K562 (cell line): Measurements from ENCODE around the gene RNF26. TPM values are rescaled to one million over a fixed set of nuclear protein-coding genes. Genes with fewer than 3 reads are reported as not detected.

Experiments
- CC2D1A ChIP-seq: fragments of 450-650 bp; IDR thresholded peaks from 2 replicates; pipeline ENCODE4 v1.6.1; 2017; ENCODE audit warnings: mild to moderate bottlenecking
- CHD1 ChIP-seq: fragments of 200-600 bp; sonication (generic); IDR thresholded peaks from one replicate; pipeline ENCODE4 v1.6.1; 2012; ENCODE audit warnings: mild to moderate bottlenecking, moderate library complexity, low read length, inconsistent platforms
- JUN ChIP-seq, 2 experiments: sonication (generic) in 1 of 2; formaldehyde crosslinking in 1 of 2; IDR thresholded peaks; 2 replicates each; pipeline versions ENCODE4 v1.6.1 to v1.8.0; 2012 to 2022; ENCODE audit warnings: borderline replicate concordance in 2 of 2, mild to moderate bottlenecking in 2 of 2, improper control_type of control experiment in 1 of 2, low read depth in 1 of 2, low read length in 1 of 2, missing genetic modification reagents in 1 of 2
- PHB ChIP-seq: fragments of 250-450 bp; sonication (Bioruptor Pico); IDR thresholded peaks from 2 replicates; pipeline ENCODE4 v1.5.0; 2021
- POLR2A ChIP-seq: fragments of 450-650 bp; conservative IDR thresholded peaks from 2 replicates; pipeline ENCODE4 v1.6.1; 2016
- RBFOX2 ChIP-seq: fragments of 200-400 bp; formaldehyde crosslinking; IDR thresholded peaks from 2 replicates; pipeline ENCODE4 v1.6.1; 2017; ENCODE audit warnings: low read depth, mild to moderate bottlenecking, low read length, moderate library complexity
- SMAD2 ChIP-seq: fragments of 150-350 bp; IDR thresholded peaks from 2 replicates; pipeline ENCODE4 v1.6.1; 2014; ENCODE audit warnings: low read depth, mild to moderate bottlenecking, low read length
- ZNF143 ChIP-seq: sonication (generic); formaldehyde crosslinking; IDR thresholded peaks from 2 replicates; pipeline ENCODE4 v1.9.0; 2022; ENCODE audit warnings: mild to moderate bottlenecking, missing genetic modification reagents
- ZNF311 ChIP-seq: fragments of 250-450 bp; sonication (Bioruptor Pico); IDR thresholded peaks from 2 replicates; pipeline ENCODE4 v1.4.0; 2020; ENCODE audit warnings: mild to moderate bottlenecking, moderate library complexity
- ZNF583 ChIP-seq: fragments of 250-450 bp; sonication (Bioruptor Pico); IDR thresholded peaks from 2 replicates; pipeline ENCODE4 v1.4.0; 2020
- polyA plus RNA-seq, 8 experiments: library from polyadenylated mRNA; depleted of rRNA in 4 of 8; stranded (reverse) in 5 of 8; unstranded in 3 of 8; fragments of >200 nt; fragmentation: Nextera tagmentation in 2 of 8; fragmentation: Illumina TruSeq in 1 of 8; extraction: Ambion mirVana in 2 of 8; extraction: Trizol in 1 of 8; gene quantifications; 2 replicates each; pipeline versions ENCODE4 v1.2.1 to v1.2.3, GENCODE V29; 2011 to 2014; ENCODE audit warnings: inconsistent platforms in 1 of 8, missing spikeins in 1 of 8
- total RNA-seq, 7 experiments: library from RNA; depleted of rRNA in 6 of 7; stranded (reverse); fragments of >200 nt in 6 of 7; fragmentation: Illumina TruSeq in 2 of 7; extraction: Trizol in 2 of 7; gene quantifications; 2 replicates each; pipeline versions ENCODE4 v1.2.1 to v1.2.3, GENCODE V29; 2011 to 2021; ENCODE audit warnings: low replicate concordance in 1 of 7
- TF ChIP-seq, protein P1 (sequence below), 2 experiments: fragments of 200-800 bp in 1 of 2; sonication (Bioruptor generic) in 1 of 2; sonication (generic) in 1 of 2; formaldehyde crosslinking in 1 of 2; IDR thresholded peaks in 1 of 2; conservative IDR thresholded peaks in 1 of 2; 2 replicates each; pipeline versions ENCODE4 v1.5.0 to v1.6.1; 2016 to 2020; ENCODE audit warnings: missing compliant biosample characterization in 1 of 2, missing genetic modification characterization in 1 of 2, missing genetic modification reagents in 1 of 2
- TF ChIP-seq, protein P2 (sequence below), 2 experiments: fragments of 450-650 bp in 1 of 2; IDR thresholded peaks; 2 replicates each; pipeline ENCODE4 v1.6.1; 2011 to 2017; ENCODE audit warnings: low read depth in 2 of 2, antibody characterized with exemption in 1 of 2, borderline replicate concordance in 1 of 2, low read length in 1 of 2, mild to moderate bottlenecking in 1 of 2, mixed read lengths in 1 of 2; ENCODE audit not compliant: control insufficient read depth in 1 of 2
- TF ChIP-seq, protein P3 (sequence below): fragments of 450-650 bp; IDR thresholded peaks from 2 replicates; pipeline ENCODE4 v1.6.1; 2016
- TF ChIP-seq, protein P4 (sequence below), 2 experiments: IDR thresholded peaks; 2 replicates each; pipeline ENCODE4 v1.6.1; 2012; ENCODE audit warnings: improper control_type of control experiment in 2 of 2, low read depth in 2 of 2, low read length in 2 of 2, borderline replicate concordance in 1 of 2
- TF ChIP-seq, protein P5 (sequence below): sonication (generic); formaldehyde crosslinking; IDR thresholded peaks from 2 replicates; pipeline ENCODE4 v1.8.0; 2022; ENCODE audit warnings: mild to moderate bottlenecking, missing genetic modification reagents

Gene RNF26
- total and polyA plus RNA-seq, 9 of the 15 experiments (the other 6 are each of a cell fraction or from before 2014, with no cell fraction given), result 5.3 to 53.6 (median 12.7) TPM

DNA sequence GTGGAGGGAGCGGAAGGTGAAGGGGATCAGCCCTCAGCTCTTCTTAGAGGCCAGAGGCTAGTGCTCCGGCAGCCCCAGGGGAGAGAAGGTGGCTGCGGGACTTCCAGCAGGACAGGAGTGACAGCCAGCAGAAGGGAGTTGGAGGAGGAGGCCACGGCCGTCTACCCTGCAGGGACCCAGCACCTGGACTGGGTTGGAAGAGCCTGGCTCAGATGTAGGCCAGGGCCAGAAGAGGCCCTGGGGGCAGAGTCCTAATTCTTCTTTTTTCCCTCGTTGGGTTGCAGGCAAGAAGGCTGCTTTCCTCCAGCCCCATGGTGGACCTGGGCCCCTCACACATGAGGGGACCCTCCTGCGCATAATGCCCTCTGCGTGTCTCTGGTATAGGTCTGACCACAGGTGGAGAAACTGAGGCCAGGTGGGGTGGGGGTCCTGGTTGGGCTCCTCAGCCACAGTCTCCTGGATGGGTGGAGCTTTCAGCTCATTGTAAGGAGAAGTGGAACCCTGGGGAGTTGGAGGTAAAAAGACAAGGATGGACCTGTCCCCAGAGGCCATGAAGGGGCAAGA, 15.1 kb upstream of the RNF26 start (continued):
- TF ChIP-seq, protein P1, sequence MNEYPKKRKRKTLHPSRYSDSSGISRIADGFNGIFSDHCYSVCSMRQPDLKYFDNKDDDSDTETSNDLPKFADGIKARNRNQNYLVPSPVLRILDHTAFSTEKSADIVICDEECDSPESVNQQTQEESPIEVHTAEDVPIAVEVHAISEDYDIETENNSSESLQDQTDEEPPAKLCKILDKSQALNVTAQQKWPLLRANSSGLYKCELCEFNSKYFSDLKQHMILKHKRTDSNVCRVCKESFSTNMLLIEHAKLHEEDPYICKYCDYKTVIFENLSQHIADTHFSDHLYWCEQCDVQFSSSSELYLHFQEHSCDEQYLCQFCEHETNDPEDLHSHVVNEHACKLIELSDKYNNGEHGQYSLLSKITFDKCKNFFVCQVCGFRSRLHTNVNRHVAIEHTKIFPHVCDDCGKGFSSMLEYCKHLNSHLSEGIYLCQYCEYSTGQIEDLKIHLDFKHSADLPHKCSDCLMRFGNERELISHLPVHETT (CRISPR knock-in tag; conservative IDR thresholded peaks at IDR 0.05 in 1 of 2, IDR thresholded peaks at IDR 0.05 in 1 of 2), result no peak
- TF ChIP-seq, protein P2, sequence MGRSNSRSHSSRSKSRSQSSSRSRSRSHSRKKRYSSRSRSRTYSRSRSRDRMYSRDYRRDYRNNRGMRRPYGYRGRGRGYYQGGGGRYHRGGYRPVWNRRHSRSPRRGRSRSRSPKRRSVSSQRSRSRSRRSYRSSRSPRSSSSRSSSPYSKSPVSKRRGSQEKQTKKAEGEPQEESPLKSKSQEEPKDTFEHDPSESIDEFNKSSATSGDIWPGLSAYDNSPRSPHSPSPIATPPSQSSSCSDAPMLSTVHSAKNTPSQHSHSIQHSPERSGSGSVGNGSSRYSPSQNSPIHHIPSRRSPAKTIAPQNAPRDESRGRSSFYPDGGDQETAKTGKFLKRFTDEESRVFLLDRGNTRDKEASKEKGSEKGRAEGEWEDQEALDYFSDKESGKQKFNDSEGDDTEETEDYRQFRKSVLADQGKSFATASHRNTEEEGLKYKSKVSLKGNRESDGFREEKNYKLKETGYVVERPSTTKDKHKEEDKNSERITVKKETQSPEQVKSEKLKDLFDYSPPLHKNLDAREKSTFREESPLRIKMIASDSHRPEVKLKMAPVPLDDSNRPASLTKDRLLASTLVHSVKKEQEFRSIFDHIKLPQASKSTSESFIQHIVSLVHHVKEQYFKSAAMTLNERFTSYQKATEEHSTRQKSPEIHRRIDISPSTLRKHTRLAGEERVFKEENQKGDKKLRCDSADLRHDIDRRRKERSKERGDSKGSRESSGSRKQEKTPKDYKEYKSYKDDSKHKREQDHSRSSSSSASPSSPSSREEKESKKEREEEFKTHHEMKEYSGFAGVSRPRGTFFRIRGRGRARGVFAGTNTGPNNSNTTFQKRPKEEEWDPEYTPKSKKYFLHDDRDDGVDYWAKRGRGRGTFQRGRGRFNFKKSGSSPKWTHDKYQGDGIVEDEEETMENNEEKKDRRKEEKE (IDR thresholded peaks at IDR 0.05; ENCODE audit: borderline replicate concordance in 1 of 2, control insufficient read depth in 1 of 2, low read depth in 2 of 2, low read length in 1 of 2), result no peak
- 0 out of 2 replicates have a peak, but pooled peaks have one; percentile 22 for TF ChIP-seq ZNF143 (CRISPR knock-in tag)
- TF ChIP-seq JUN (IDR thresholded peaks at IDR 0.05; ENCODE audit: borderline replicate concordance, low read depth, low read length), result no peak
- 0 out of 2 replicates have a peak, but pooled peaks have one; percentile 58 for TF ChIP-seq JUN (CRISPR knock-in tag; IDR thresholded peaks at IDR 0.05; ENCODE audit: borderline replicate concordance)
- TF ChIP-seq, protein P3, sequence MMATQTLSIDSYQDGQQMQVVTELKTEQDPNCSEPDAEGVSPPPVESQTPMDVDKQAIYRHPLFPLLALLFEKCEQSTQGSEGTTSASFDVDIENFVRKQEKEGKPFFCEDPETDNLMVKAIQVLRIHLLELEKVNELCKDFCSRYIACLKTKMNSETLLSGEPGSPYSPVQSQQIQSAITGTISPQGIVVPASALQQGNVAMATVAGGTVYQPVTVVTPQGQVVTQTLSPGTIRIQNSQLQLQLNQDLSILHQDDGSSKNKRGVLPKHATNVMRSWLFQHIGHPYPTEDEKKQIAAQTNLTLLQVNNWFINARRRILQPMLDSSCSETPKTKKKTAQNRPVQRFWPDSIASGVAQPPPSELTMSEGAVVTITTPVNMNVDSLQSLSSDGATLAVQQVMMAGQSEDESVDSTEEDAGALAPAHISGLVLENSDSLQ, result peak; percentile 29; the same call in 1 of the 2 replicates
- TF ChIP-seq, protein P4, sequence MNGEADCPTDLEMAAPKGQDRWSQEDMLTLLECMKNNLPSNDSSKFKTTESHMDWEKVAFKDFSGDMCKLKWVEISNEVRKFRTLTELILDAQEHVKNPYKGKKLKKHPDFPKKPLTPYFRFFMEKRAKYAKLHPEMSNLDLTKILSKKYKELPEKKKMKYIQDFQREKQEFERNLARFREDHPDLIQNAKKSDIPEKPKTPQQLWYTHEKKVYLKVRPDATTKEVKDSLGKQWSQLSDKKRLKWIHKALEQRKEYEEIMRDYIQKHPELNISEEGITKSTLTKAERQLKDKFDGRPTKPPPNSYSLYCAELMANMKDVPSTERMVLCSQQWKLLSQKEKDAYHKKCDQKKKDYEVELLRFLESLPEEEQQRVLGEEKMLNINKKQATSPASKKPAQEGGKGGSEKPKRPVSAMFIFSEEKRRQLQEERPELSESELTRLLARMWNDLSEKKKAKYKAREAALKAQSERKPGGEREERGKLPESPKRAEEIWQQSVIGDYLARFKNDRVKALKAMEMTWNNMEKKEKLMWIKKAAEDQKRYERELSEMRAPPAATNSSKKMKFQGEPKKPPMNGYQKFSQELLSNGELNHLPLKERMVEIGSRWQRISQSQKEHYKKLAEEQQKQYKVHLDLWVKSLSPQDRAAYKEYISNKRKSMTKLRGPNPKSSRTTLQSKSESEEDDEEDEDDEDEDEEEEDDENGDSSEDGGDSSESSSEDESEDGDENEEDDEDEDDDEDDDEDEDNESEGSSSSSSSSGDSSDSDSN (IDR thresholded peaks at IDR 0.05; ENCODE audit: borderline replicate concordance in 1 of 2, low read depth in 2 of 2, low read length in 2 of 2), result 0 out of 4 replicates have a peak, but pooled peaks of 1 of the 2 experiments have one; percentile 10
- peak; percentile 70 for TF ChIP-seq RBFOX2
- TF ChIP-seq PHB (CRISPR knock-in tag), result 0 out of 2 replicates have a peak, but pooled peaks have one; percentile 29
- 0 out of 2 replicates have a peak, but pooled peaks have one; percentile 5 for TF ChIP-seq CC2D1A
- TF ChIP-seq POLR2A, result peak; percentile 30; the same call in 1 of the 2 replicates
- TF ChIP-seq SMAD2, result no peak
- TF ChIP-seq ZNF311 (CRISPR knock-in tag), result 0 out of 2 replicates have a peak, but pooled peaks have one; percentile 51
- TF ChIP-seq CHD1, result peak; percentile 41
- TF ChIP-seq, protein P5, sequence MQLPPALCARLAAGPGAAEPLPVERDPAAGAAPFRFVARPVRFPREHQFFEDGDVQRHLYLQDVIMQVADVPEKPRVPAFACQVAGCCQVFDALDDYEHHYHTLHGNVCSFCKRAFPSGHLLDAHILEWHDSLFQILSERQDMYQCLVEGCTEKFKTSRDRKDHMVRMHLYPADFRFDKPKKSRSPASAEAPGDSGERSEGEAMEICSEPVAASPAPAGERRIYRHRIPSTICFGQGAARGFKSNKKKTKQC (CRISPR knock-in tag), result peak; percentile 37; the same call in 1 of the 2 replicates
- peak; percentile 41; the same call in 1 of the 2 replicates for TF ChIP-seq ZNF583 (CRISPR knock-in tag)
